D721Med (cell line): ENCODE data around the gene SOWAHD.
"Not testable (repeated sequence)": the region's sequence is repeated elsewhere in the genome, so short reads cannot be mapped to it uniquely, and the experiment has no call there.

ENCODE experiments used
- DNase-seq: peaks from one replicate; pipeline ENCODE4 v3.0.0; 2011; ENCODE audit warnings: low spot score; ENCODE audit not compliant: insufficient read length
- FAIRE-seq: peaks from 2 replicates; lab custom pipeline; 2011; peaks lifted over from hg19 to GRCh38; lab: Jason Lieb, UNC
- TF ChIP-seq, protein P1 (sequence below): IDR thresholded peaks from 2 replicates; pipeline ENCODE4 v1.5.1; 2012; ENCODE audit warnings: mild to moderate bottlenecking, control low read depth; ENCODE audit not compliant: insufficient read depth; ENCODE audit errors: missing control alignments

SOWAHD gene

GRCh38 chrX:119745283-119745848 is 13.0 kb upstream of the SOWAHD start:
- DNase-seq (no peak), FAIRE-seq (no peak)
- TF ChIP-seq, protein P1, sequence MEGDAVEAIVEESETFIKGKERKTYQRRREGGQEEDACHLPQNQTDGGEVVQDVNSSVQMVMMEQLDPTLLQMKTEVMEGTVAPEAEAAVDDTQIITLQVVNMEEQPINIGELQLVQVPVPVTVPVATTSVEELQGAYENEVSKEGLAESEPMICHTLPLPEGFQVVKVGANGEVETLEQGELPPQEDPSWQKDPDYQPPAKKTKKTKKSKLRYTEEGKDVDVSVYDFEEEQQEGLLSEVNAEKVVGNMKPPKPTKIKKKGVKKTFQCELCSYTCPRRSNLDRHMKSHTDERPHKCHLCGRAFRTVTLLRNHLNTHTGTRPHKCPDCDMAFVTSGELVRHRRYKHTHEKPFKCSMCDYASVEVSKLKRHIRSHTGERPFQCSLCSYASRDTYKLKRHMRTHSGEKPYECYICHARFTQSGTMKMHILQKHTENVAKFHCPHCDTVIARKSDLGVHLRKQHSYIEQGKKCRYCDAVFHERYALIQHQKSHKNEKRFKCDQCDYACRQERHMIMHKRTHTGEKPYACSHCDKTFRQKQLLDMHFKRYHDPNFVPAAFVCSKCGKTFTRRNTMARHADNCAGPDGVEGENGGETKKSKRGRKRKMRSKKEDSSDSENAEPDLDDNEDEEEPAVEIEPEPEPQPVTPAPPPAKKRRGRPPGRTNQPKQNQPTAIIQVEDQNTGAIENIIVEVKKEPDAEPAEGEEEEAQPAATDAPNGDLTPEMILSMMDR: no peak

GRCh38 chrX:119750131-119750530 is 8.3 kb upstream of the SOWAHD start:
- not testable (repeated sequence) for FAIRE-seq, DNase-seq

GRCh38 chrX:119750751-119751150 is 7.6 kb upstream of the SOWAHD start:
- not testable (repeated sequence) for FAIRE-seq, DNase-seq

DNA sequence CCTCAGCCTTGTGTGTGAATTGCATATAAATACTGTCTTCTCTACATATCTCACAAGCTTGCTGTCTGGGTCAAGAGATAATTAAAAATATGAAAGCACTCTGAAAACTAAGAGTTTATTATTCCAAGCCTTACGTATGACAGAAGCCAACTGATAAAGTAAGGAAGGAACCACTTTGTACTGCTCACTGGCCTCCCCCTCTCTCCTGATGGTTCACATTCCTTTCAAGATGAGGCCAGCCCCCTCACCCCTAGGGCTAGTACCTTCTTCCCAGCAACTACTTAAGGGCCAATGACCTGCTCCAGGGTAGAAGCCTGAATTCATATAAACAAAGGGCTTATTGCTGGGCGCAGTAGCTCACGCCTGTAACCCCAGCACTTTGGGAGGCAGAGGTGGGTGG is 5.4 kb upstream of the SOWAHD start:
- FAIRE-seq (no peak), DNase-seq (no peak)
- TF ChIP-seq, protein P1: no peak

- TF ChIP-seq, protein P1: peak; percentile 45
- peak; percentile 93 for FAIRE-seq
- no peak for DNase-seq
These were observed 4.6 kb upstream of the SOWAHD start for GRCh38 chrX:119753639-119754257.

- DNase-seq (no peak), FAIRE-seq (no peak)
- TF ChIP-seq, protein P1: no peak
These were observed 2.3 kb upstream of the SOWAHD start for GRCh38 chrX:119755981-119756533.

- DNase-seq (no peak), FAIRE-seq (no peak)
- TF ChIP-seq, protein P1: no peak
These were observed 1.3 kb upstream of the SOWAHD start for GRCh38 chrX:119756926-119757635.

- no peak for FAIRE-seq
- TF ChIP-seq, protein P1: no peak
- no peak for DNase-seq
These were observed 776 bp upstream of the SOWAHD start for GRCh38 chrX:119757646-119757978.
